Inflammatory macrophage treated with lipopolysaccharide for 4 hours (primary cell): ENCODE results near the gene FBXW4.

ENCODE experiments used
- DNase-seq: peaks from one replicate; pipeline ENCODE4 v3.0.0-alpha.2; 2020

The FBXW4 gene

GRCh38 chr10:101695404-101695890 is 477 bp upstream of the FBXW4 start:
- DNase-seq: no peak

GRCh38 chr10:101693978-101694673 is 844 bp downstream of the FBXW4 start:
- DNase-seq: peak; percentile 51

DNA sequence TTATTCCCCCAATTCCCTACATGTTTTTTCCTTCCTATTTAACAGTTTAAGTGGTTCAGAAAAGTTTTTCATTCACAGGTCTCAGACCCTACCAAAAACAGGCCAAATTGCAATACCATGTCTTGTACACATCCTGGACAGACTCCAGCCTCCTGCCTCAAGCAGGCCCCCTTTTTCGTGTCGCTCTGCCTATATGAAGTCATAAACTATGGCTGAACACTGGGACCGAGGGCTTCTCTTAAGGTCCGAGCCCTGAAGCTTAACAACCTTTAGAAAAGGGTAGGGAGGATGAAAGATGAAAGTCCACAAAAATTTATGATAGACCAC is 1.4 kb downstream of the FBXW4 start:
- peak; percentile 33 for DNase-seq

- no peak for DNase-seq
Measured at GRCh38 chr10:101691081-101691480, 3.9 kb downstream of the FBXW4 start.

GRCh38 chr10:101690461-101690860 is 4.5 kb downstream of the FBXW4 start:
- no peak for DNase-seq

- DNase-seq: no peak
Measured at GRCh38 chr10:101687071-101687658, 7.8 kb downstream of the FBXW4 start.

DNA sequence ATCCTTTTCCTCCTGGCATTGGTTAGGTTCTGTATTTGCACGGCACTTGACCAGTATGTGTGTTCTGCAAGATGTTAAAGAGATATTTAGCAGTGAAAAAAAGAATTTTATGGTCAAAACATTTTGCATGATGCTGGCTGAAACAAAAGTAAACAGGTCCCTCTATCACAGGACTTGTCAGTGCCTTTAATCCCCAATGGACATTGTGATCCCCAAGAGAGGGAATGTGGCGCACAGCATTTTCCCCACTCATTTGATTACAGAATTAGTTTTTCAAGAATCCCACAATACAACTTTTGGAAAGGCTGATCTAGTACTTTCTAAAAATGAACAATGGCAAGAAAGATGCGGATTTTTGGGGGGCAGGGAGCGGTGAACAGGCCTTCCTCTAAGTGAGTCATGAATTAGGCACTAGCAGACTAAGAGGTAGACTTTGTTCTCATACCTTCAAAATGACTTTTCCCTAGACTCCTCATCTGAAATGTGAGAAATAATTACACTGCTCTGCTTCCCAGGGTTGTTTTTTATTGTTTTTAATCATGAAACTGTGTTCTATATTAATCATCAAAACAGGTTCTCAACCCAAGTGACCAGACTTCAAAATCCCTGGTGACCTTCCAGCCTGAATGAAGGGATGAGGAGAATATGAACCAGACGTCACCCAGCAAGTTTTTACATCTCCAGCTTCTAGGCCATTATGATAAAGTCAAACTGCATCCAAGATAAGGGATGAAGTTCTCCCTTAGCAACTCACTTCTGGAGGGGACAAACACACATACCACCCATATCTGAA is 8.6 kb downstream of the FBXW4 start:
- DNase-seq: no peak

- no peak for DNase-seq
Measured at GRCh38 chr10:101684782-101685181, 10.2 kb downstream of the FBXW4 start.

DNA sequence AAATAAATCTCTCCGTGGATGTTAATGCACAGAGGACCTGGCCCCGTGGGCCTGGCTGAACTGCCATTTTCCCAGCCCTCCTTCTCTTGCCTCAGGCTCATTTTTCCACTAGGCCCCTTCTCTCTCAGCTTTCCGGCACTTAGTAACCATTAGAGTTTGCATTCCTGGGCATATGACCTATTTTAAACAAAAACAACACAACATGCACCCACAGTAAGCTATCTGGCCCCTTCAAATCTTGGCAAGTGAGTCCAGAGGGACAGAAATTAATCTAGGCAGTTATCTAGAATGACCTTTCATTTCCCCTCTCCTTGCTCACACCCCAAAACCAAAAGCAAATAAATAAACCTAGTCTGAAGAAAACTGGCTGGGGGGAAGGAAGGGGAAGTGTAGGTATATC is 11.7 kb downstream of the FBXW4 start:
- no peak for DNase-seq

DNA sequence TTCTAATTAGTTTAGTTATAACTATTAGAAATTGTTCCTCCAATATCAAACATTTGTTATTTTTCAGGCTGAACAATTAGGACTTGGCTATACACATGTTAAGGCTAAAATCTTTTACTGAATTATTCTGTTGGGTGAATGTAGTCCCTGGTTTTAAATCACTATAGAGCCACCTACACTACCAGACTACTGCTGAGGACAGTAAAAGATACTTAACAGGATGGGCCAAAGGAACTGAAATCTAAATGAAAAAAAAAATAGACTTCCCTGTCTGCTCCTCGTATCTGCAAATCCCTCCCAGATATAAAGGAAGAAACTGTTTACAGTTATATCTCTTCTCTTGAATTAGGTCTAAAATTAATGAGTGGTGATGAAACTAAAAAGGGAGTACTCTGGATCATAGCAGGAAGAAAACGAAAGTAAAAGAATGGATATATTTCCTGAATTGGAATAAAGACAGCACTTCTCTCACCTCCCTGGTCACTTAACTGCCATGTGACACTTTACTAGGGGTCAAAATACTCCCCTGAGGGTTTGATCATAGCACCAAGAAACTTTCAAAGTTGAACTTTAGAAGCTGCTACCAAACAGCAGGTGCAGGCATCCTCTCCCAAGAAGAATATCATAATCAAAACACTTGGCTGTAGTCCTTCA is 12.7 kb downstream of the FBXW4 start:
- DNase-seq: peak; percentile 31

- DNase-seq: no peak
Measured at GRCh38 chr10:101676565-101676964, 18.4 kb downstream of the FBXW4 start.

DNA sequence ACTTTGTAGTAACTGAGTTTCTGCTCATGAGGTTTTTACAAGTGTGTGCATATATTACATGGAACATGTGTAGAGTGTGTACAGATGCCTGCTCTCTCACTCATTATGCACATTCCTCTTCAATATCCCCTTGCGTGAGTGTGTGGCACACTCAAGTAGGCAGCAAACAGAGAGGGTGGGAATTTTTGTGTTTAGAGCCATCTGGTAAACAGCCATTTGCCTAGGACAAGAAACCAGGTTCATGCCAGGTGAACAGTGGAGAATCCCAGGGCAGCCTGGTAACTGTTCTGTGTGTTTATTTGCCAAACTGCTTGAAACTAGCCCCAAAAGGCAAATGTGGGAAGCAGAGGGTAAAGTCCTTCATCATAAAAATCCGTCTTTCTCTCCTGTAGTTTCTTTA is 19.9 kb downstream of the FBXW4 start:
- no peak for DNase-seq

DNA sequence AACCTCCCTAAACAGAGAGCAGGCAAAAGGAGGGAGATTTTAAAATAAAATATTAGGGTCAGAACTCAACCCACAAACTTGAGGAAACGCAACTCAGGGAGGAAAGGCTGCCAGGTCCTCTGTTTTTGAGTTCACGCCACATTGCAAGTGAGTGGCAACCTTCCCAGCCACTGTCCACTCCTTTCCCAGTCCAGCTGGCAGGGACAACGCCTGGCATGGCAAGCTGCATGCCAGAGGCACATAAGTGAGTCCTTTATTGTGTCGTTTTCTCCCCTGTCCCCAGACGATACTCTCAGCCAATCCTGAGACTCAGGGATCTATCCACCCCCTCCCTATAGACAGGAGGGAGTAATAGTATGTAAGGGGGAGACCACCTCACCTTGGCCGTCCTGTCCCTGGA is 22.4 kb downstream of the FBXW4 start:
- no peak for DNase-seq

DNA sequence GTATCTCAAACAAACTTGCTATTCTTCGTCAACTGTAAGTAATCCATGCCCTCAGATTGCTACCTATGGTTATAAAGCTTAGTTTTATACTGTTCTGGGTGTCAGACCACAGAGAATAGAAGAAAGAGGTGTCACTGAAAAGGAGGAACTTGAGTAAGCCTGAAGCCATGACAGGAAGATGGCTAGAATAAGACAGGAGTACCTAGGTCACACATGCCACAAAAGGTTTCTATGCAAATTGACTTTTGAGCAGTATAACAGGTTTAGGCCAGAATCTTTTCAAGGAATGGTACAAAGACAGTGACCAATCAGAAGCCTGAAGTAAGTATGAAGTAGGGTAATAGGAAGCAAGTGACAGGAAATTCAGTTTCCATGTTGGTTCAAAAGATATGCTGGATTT is 23.5 kb downstream of the FBXW4 start:
- no peak for DNase-seq

- no peak for DNase-seq
Measured at GRCh38 chr10:101670635-101671034, 24.3 kb downstream of the FBXW4 start.

- no peak for DNase-seq
Measured at GRCh38 chr10:101669181-101669580, 25.8 kb downstream of the FBXW4 start.

- DNase-seq: no peak
Measured at GRCh38 chr10:101668566-101668965, 26.4 kb downstream of the FBXW4 start.

DNA sequence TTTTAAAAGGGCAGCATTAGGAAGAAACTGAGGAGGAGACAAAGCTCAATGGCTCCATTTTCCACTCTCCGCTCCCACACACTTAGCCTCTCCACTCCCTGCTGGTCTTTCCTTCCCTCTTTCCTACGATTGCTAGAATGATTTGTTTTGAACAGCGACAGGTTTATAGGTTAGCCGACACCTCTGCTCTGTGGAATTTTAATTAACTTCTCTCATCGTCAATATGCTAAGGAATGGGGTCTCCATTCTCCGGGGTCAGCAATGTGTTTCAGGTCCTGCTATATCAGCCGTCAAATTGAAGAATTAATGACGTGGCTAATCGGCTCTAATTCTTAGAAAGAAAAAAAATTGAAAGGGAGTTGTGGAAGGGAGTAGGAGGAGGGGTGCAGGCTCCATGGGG is 28.9 kb downstream of the FBXW4 start:
- no peak for DNase-seq

DNA sequence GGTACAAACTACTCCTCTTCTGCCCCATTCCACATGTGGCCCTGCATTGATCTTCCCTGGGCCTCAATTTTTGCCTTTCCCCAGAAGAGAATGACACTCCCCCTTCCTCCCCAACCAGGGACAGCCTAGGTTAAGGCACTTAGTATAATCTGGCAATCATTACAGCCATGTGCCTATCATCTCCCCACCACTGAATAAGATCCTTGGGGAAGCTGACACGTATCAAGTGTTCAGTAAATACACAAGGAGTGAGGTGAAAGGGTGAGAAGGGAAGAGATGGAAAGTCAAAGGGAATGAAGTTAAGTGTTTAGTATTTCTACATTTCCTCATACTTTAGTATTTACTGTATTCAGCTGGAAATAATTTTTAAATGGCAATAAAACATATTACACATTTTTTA is 31.9 kb downstream of the FBXW4 start:
- no peak for DNase-seq

- DNase-seq: no peak
Measured at GRCh38 chr10:101660256-101660655, 34.7 kb downstream of the FBXW4 start.

DNA sequence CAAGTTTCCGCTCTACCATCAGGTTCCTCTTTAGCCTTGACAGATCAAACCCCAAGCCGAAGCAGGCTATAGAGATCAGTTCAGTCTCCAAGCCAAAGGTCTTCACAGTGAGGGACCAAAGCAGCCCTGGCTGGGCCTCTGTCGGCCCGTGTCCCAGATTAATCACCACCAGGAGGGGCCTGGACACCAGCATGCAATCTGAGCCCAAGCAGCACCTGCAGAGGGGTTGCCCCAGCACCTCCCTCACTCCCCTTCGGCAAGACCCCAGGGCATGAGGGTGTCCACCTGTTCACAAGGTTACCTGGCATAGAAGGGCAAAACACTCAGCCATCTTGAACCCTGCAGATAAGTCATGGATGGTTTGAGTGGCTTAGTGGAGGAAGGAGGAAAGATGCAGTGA is 36.0 kb downstream of the FBXW4 start:
- no peak for DNase-seq

GRCh38 chr10:101656890-101657289 is 38.1 kb downstream of the FBXW4 start:
- DNase-seq: no peak

- no peak for DNase-seq
Measured at GRCh38 chr10:101655570-101655969, 39.4 kb downstream of the FBXW4 start.

- DNase-seq: no peak
Measured at GRCh38 chr10:101653536-101653935, 41.4 kb downstream of the FBXW4 start.
